ENCODE measurements around the gene AGBL4.

GRCh38 chr1:48665708-48666407 lies 1357.9 kb downstream of the AGBL4 start:
- no peak for TF ChIP-seq CTCF (conservative IDR thresholded peaks at IDR 0.05 in 1 of 2, IDR thresholded peaks at IDR 0.05 in 1 of 2; ENCODE audit: extremely low read depth in 1 of 2, insufficient read depth in 1 of 2, low read depth in 1 of 2, low read length in 2 of 2)
- TF ChIP-seq EZH2 (IDR thresholded peaks at IDR 0.05; ENCODE audit: borderline replicate concordance, low read length): no peak

Measured in mammary epithelial cell (primary cell).